Measurements from ENCODE around the gene CPSF3.
"Not testable (repeated sequence)": the region's sequence is repeated elsewhere in the genome, so short reads cannot be mapped to it uniquely, and the experiment has no call there.

CPSF3 gene

DNA sequence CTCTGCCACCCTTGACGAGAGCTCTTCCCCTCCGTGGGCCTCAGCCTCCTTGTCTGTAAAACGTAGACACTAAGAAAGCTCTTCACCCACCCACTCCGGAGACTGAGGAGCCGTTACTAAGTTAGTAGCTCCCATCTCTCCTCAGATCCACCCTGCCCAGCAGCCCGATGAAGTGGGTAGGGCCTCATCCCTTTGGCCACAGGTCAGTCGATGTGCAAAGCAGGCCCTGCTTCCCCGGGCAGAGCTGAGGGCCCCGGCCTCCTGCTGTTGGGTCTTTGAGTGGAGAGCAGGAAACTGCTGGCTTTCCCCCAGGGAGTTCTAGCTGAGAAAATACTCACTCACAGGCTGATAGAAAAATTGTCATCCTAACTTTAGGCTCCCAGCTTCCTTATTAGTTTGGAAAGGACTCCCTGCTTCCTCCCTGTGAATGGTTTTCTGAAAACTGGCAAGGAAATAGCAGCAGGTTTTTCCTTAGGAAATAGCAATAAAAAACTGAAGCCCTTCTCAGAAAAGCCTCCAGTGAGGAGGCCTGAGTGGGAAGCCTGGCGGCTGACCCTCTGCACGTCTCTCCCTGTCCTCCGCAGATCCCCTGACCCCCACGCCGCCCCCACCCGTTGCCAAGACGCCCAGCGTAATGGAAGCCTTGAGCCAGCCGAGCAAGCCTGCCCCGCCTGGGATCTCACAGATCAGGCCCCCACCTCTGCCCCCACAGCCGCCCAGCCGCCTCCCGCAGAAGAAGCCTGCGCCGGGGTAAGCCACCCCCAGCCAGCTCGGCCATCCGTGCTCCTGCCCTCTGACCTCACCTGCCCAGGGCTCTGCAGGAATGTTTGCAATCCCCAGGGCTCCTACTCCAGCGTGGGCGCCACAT lies 30.3 kb upstream of the CPSF3 start:
- no peak overlapping the region for H3K4me3 ChIP-seq (ENCODE audit: low read depth, low read length)

DNA sequence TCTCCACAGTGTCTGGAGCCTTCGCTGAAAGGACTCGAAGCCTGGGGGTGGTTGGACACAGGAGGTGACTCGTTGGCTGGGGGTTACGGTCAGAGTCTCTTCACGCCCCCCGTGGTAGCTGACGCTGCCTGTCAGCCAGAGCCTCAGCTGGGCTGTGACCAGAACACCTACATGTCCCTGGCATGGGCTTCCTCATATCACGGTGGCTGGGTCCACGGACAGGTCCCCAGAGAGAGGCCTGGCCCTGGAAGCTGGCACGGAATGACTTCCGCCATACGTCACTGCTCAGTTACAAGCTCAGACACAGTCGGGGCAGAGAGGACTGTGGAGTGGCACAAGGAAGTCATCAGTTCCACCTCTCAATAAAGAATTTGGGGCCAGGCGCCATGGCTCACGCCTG lies 28.6 kb upstream of the CPSF3 start:
- H3K4me3 ChIP-seq (ENCODE audit: low read depth, low read length), result no peak overlapping the region

DNA sequence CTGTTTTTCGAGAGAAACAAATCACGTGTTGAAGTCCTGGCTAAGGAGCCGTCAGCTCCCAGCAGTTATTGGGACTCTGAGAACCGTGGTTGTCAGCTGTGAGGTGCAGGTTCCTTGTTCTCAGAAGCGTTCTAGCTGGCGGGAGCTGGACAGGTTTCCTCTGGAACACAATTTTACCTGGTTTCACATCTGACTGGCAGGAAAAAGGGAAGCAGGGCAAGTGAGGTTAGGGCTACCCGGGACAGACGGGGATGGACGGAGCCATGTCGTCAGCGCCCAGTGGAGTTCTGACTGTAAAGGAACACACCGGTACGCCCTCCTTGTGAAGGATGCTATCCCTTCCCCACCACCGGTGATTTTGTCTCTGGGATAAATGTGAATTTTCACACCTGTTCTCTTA lies 26.3 kb upstream of the CPSF3 start:
- H3K4me3 ChIP-seq (ENCODE audit: low read depth, low read length), result no peak overlapping the region

DNA sequence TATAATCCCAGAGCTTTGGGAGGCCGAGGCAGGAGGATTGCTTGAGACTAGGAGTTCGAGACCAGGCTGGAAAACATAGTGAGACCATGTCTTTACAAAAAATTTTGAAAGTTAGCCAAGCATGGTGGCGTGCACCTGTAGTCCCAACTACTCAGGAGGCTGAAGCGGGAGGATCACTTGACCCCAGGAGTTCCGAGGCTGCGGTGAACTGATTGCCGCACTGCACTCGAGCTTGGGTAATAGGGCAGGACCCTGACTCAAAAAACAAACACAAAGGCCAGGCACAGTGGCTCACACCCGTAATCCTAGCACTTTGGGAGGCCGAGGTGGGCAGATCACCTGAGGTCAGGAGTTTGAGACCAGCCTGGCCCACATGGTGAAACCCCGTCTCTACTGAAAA lies 25.2 kb upstream of the CPSF3 start:
- not testable (repeated sequence) for H3K4me3 ChIP-seq (ENCODE audit: low read depth, low read length)

DNA sequence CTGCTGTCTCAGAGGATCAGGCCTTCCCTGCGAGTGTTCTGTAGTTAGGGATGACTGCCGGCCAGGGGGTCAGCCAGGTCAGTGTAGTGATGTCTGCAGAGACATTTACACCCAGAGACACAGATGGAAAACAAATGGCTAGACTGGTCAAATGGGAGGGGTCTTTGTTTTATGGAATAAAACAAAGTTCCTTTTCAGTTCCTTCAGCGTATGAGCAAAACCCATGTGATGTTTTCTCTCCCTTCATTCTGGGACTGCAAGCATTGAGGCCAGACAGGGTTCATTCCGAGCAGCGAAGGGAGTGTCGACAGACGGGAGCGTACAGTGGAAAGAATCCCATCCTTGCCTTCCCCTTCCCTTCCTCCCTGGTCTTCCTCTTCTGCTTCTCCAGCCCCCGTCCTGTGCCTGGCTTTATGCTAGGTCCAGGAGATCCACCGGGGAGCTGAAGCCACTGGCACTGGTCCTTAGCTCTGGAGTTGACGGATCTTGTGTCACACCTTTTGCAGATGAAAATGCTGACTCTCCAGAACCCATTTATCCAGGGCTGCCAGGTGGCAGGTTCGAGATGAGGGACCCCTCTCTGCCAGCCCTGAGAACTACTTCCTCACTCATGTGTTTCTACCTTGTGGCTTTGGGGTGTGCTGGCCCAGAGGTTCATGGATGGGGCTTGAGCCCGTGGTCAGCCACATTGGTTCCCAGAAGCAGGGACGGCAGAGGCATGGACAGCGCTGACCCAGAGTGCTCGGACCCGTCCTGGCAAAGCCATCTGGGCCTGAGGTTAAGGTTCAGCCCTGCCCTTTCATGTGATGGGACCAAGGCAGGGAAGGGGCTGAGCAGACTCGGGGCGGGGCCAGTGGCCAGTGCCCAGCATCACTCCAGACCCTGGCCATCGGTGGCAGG lies 24.3 kb upstream of the CPSF3 start:
- no peak overlapping the region for H3K4me3 ChIP-seq (ENCODE audit: low read depth, low read length)

DNA sequence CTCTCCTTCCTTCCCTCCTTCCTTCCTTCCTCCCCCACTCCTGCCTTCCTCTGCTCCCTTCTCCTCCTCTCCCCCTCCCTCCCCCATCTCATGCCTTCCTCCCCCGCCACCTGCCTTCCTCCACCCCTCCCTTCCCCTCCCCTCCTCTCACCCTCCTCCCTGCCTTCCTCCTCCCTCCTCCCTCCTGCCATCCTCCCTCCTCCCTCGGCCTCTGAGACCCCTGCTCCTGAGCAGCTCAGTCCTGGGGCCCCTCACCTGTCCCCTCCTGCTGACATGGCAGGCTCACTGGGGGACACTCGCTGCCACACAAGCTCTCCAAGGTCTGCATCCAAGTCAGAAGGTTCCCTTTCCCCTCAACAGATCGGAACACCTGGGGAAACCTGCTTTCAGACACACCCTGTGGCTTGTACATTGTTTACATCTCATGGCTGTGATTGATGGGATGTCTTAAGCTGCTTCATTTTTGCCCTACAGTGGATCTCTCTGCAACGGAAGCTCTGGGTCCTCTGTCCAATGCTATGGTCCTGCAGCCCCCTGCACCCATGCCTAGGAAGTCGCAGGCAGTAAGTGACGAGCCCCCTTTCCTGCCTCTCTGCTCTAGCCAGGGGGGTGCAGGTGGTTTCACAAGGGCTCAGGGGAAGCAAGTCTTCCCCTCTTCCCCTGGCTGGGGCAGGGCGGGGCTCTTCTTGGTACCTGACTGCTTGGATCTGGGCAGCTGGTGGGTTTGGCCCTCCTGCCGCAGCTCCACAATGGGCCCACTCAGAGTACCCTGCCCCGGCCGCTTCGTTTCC lies 23.0 kb upstream of the CPSF3 start:
- H3K4me3 ChIP-seq (ENCODE audit: low read depth, low read length), result no peak overlapping the region

DNA sequence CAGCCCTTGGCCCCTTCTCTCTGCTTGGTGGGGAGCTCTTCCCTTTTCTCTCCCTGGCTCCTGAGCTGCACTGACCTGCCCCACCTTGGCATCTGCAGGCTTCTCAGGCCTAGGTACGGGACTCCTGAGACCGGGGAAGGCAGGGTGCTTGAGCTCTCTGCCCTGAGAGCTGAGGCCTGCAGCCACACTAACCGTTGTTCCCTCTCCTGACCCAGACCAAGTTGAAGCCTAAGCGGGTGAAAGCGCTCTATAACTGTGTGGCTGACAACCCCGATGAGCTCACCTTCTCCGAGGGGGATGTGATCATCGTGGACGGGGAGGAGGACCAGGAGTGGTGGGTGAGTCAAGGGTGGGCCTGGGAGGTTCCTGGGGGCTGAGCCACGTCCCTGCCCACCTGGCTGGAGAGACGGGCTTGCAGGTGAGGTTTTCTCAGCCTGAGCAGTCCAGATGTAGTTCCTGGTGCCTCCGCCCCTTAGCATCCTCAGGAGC lies 22.4 kb upstream of the CPSF3 start:
- H3K4me3 ChIP-seq (ENCODE audit: low read depth, low read length), result no peak overlapping the region

DNA sequence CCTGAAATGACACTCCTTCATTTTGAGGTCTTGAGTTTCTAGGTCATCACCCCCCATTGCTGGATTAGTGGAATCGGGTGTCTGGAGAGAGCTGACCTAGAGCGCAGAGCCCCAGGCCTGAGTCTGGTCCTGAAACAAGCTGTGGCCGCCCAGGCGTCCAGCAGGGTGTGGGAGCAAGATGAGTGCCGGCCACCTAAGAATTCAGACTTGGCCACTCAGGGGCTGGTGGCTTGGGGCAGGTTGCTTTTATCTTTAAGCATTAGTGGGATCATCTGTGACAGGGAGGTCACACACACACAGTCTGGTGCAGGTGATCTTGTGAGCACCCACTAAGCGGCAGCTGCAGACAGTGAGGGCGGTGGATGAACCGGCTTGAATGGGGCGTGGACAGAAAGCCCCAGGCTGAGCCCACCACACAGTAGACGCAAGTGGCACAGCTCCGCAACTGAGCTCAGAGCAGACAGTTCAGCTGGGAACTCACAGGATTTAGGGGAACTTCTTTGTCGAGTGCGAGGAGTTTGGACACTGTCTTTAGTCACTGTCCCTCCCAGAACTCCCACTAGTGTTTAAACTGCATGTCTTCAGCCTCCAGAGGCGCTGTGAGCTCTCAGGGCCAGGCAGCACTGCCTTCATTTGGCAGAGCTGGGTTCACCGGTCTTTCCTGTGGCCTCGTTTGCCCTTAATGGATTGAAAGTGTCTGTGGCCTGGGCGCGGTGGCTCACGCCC lies 21.6 kb upstream of the CPSF3 start:
- no peak overlapping the region for H3K4me3 ChIP-seq (ENCODE audit: low read depth, low read length)

DNA sequence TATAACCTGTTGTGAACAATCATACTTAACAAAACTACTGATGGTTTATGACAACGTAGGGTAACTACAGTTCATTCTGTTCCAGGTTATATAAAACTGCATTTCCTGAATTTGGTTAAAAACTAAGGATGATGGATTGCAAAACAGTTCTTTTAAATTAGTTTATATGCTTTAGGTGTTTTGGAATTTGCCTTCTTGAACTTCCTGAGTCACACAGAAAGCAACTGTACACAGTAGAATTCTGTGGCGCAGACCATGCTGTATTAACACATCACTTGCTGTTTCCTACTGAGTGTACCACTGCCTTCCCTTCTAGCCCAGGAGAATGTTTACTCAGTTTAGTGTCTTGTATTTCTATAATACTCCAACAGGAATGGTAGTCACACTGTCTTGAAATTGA lies 19.5 kb upstream of the CPSF3 start:
- H3K4me3 ChIP-seq (ENCODE audit: low read depth, low read length), result no peak overlapping the region

DNA sequence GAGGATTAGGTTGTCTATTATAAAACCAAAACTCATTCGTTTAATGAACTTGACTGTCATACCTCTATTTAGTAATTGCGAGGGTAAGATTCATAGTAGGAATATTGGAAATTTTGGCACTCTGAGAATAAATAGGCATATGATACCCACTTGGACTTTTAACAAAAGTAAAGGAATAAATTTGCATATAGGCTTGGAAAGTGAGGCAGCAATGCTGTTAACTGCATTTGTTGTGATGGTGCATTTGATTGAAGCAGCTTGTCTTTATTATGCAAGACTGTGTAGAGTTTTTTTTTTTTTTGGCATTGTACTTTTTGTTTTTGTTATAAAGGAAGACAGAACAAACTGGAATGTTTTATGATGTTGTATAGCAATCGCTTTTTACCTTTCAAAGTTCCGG lies 19.0 kb upstream of the CPSF3 start:
- no peak overlapping the region for H3K4me3 ChIP-seq (ENCODE audit: low read depth, low read length)

DNA sequence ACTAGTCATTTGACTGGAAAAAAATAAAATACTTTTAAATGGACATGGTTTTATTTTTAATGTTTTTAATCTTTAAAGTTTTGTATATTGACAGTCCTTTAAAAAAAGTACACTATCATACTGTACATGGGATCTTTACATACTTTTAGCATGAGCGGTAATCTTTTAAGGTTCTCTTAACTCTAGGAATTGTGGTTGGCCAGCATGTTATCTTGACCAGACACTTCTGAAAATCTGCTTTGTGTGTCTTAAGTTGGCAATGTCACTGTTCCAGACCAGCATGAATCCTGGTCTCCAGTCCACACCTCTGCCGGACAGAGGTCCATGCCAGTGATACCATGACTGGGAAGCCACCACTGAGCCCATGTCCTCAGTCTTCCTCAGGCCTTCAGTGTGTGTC lies 17.8 kb upstream of the CPSF3 start:
- H3K4me3 ChIP-seq (ENCODE audit: low read depth, low read length), result no peak overlapping the region

DNA sequence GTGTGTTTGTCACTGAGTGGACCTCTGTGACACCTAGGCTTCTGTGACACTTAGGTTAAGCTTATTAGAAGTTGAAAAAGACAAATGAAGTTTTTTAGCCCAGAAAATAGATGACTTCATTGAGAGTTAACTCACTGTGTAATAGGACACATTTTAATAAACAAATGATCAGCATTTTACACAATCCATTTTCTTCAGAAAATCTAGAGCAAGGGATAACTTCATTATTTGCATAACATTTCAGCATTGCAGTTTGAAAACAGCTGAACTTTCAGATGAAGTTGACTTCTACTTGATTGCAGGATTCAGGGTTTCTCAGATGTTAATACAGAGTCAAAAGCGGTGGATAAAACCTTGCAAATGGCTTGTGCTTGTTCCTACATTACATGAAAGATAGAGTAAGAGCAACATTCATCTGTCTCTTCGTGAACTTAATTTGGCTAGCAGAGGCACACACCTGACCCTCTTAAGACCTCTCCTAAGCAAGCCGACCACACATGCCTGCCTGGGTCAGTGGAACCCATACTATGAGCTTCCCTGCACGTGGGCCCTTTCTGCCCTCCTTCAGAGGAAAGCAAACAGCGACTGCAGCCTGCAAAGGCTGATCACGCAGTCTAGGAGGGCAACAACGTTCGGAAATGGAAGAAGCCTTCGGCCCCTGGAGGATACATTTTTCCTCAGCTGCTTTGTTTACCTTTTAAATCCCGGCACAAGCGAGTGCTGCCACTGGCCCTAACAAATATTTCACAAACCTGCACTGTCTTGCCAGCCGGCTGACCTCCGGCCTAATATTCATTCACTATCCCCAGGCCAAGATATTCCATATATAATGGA lies 16.7 kb upstream of the CPSF3 start:
- H3K4me3 ChIP-seq (ENCODE audit: low read depth, low read length), result no peak overlapping the region

DNA sequence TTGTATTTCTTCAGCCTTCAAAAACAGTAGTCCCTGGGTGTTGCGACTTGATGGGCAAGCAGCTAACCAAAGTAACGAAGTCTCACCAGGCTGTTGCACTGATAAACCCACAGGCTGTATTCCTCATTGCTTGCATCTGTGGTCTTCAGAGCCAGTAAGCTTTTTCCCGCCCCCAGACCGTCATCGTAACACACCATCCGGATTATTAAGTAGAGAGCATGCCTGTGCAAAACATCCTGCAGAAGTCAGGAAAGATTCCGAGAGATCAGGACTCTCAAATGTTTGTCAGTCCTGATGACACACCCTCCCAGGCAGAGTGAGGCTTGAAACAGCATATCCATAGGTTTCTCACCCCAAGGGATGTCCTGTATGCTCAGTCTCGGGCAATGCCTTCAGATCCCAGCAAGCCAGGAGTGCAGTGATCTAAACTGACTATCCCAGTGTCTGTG lies 16.1 kb upstream of the CPSF3 start:
- no peak overlapping the region for H3K4me3 ChIP-seq (ENCODE audit: low read depth, low read length)

DNA sequence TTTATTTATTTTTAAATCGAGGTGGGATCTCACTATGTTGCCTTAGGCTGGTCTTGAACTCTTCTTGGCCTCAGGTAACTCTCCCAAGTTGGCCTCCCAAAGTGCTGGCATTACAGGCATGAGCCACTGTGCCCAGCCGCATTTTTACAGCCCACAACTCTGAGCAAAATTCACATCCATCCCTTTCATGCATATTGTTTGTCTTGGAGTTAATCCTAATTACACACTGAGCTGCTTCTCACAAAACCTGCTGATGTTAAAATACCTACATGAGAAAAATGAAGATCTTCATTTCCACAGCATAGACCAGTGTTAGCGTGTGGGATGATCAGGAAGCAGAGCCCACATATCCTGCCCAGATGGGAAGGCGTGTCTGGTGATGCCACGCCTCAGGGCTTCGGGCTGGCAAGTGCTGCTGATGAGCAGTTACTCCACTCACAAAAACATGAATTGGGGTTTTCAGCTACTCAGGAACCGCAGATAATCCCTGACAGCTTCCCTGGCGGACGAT lies 14.8 kb upstream of the CPSF3 start:
- no peak overlapping the region for H3K4me3 ChIP-seq (ENCODE audit: low read depth, low read length)

DNA sequence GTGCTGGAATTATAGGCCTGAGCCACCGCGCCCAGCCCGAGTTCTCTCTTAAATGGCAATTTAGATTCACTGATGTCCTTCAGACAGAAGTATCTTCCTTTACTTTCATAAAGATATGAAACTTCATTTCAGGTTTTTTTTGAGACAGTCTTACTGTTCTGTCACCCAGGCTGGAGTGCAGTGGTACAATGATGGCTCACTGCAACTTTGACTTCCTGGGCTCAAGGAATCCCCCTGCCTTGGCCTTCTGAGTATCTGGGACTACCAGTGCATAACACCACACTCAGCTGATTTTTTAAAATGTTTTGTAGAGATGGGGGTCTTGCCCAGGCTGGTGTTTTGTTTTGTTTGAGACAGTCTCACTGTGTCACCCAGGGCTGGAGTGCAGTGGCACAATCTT lies 13.3 kb upstream of the CPSF3 start:
- H3K4me3 ChIP-seq (ENCODE audit: low read depth, low read length), result no peak overlapping the region

DNA sequence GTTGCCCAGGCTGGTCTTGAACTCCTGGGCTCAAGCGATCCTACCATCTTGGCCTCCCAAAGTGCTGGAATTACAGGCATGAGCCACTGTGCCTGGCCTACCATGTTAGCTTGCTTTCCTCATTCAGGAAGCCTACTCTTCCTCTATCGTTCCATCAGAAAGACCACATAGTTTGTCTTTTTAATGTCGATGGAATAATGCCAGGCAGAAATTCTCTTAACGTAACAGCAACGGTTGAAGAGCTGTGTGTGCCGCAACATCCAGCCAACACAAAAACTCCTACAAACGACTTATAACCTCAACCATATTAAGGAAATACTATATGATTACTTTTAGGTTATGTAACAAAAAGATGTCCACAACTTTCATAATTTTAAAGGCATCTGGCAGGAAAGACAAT lies 10.7 kb upstream of the CPSF3 start:
- H3K4me3 ChIP-seq (ENCODE audit: low read depth, low read length), result no peak overlapping the region

DNA sequence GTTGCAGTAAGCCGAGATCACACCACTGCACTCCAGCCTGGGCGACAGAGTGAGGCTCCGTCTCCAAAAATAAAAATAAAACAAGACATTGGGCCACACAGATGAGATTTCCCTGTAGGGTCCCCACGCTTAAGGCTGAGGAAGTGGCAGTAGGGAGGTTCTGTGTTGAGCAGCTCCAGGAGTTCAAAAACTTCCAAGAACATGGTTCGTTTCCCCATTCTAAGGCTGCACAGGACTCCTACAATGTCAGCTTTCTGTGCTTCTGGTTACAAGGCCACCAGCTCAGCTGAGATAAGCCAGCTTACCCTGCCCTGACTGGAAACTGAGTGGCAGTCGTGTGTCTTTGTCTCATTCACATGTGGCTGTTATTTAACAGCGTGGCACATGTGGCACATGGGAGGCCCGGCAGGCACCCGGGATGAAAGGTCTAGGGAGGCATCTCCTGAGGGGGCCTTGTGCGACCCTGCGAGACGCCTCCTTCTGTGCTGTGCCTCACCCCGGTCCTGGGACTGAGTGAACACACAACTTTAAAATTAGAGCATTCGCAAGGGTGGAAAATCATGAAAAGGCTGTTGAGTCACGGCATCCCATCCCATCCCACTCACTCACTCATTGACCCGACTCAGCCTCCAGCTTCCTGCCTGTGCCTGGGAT lies 7.8 kb upstream of the CPSF3 start:
- H3K4me3 ChIP-seq (ENCODE audit: low read depth, low read length), result no peak overlapping the region

DNA sequence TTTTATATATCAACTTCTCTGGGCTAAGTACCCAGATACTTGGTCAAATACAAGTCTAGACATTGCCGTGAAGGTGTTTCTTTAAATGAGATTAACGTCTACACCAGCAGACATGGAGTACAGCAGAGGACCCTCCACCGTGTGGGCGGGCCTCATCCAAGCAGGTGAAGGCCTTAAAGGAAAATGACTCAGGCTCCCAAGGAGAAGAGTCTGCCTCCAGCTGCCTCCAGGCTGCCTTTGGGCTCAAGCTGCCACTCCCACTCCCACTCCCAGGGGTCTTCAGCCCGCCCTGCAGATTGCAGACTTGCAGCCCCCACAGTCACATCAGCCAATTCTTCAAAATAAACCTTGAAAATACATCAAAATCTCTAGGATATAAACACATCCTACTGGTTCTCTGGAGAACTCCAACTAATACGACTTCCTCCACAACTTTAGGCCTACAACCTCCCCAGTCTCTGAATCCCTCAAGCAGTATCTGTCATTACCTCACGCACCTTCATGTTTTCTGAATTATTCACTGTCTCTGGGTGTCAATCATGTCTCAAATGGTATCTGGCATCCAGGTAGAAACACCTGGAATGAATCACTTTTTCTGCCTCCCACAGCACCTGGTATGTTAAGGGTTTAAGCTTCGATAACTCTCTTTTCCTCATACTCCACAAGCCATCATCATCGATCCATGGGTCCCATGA lies 7.0 kb upstream of the CPSF3 start:
- H3K4me3 ChIP-seq (ENCODE audit: low read depth, low read length), result no peak overlapping the region

Measured in iPS-11a (cell line).